ENCODE measurements around the gene MAP3K5. TPM values are rescaled to one million over a fixed set of nuclear protein-coding genes. Genes with fewer than 3 reads are reported as not detected.

The MAP3K5 gene
- total RNA-seq, 2 donors from 2014 or later: 6.6 to 9.7 TPM

DNA sequence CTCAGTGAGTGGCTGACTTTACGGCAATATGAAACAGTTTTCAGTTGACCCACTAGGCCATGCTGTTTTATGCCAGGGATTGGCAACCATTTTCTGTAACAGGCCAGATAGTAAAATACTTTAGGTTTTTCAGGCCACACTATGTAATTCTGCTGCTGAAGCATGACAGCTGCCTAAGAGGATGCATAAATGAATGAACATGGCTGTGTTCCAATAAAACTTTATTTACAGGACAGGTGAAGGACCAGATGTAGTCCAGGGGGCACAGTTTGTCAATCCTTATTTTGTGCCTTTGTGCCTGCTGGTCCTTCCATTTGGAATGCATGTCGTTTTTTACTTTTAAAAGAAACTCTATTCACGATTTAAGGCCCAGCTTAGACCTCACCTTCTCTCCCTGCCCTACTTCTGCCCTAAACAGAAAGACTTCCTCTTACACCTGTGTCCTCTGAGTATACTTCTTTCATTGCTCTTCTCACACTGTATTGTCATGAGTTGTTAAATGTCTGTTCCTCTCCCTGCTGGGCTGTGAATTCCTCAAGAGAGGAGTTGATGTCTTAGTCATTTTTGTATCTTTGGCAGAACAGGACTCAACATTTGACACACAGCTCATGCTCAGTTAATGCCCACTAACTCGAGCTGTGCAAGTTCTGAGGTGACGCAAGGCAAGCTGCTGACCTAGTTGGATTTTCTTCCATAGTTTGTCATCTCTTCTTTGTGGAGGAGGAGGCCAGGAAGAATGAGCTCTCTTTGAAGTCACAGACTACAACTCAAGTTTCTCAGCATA is 152.0 kb downstream of the MAP3K5 start:
- DNase-seq (peak; percentile 27), ATAC-seq (peak; percentile 48 to 61)
- intact Hi-C loops (cut with DNase I): loop anchor here (5.0 to 10.0 kb wide), 3 partner anchors 152 to 374 kb away; partner anchors contain the start of gene MAP3K5 (in 1 of the 2)

DNA sequence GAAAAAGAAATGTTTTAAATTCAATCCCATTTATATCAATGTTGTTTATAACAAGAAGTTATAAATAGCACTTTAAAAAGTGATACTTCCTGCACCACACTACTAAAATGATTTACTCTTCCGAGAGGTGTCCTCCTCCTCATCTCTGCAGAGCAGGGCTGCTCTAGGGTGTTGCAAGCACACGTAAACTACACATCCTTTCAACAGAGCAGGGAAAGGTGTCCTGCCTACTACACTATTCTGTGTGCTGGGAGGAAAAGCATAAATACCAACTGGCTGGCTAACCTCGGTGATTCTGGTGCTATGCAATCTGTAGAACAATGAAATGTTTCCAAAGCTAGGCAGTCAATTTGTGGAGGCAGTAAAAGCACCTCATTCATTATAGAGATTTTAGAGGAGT is 152.6 kb downstream of the MAP3K5 start:
- intact Hi-C loops (cut with DNase I): loop anchor here (5.0 to 10.0 kb wide), 3 partner anchors 153 to 375 kb away; partner anchors contain the start of gene MAP3K5 (in 1 of the 2)
- DNase-seq (no peak), ATAC-seq (no peak)

DNA sequence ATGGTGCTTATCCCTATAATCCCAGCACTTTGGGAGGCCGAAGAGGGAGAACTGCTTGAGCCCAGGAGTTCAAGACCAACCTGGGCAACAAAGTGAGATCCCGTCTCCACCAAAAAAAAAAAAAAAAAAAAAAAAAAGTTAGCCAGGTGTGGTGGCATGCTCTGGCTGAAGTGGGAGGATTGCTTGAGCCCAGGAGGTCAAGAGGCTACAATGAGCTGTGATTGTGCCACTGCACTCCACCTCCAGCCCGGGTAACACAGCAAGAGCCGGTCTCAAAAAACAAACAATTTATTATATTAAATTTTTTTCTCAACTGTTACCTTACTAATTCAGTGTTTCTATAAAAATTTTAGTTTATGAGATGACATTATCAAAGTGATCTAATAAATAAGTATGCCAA is 156.7 kb downstream of the MAP3K5 start:
- intact Hi-C loops (cut with DNase I): no loop called here
- no peak for ATAC-seq
- DNase-seq: no peak

DNA sequence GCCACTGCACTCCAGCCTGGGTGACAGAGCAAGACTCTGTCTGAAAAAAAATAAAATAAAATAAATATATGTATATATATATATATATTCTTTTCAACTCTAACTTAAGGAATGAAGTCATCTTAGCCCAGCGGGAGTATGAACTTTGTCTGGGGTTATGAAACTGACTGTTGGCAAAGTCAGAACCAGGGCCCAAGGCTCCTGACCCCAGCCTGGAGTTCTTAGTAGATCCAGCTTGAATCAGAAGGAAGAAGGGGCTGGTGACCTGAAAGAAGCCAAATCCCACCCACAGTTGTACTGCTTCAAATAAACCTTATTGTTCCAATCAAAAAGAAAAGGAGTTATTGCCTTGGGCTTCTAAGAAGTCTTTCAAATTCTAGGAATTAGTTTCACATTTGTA is 158.9 kb downstream of the MAP3K5 start:
- DNase-seq: no peak
- ATAC-seq: peak in 1 of 2 donors; percentile 34
- intact Hi-C loops (cut with DNase I): no loop called here

DNA sequence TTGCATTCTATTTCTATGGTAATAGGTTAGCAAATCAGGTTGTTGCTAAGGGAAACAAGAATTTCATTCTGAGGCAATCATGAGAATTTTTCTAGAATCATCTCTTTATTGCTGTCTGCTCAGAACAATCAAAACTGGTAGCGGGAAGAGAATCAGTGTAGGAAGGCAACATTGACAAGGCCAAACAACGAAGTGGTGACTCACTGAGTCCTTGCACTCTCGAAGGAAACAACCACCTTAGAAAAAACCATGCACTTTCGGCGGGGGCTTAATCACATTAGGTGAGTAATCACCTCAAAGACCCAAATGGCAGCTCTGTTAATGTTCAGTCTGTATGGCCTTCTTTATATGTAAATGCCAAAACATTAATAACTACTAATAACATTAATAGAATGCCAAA is 163.3 kb downstream of the MAP3K5 start:
- intact Hi-C loops (cut with DNase I): no loop called here
- no peak for DNase-seq

DNA sequence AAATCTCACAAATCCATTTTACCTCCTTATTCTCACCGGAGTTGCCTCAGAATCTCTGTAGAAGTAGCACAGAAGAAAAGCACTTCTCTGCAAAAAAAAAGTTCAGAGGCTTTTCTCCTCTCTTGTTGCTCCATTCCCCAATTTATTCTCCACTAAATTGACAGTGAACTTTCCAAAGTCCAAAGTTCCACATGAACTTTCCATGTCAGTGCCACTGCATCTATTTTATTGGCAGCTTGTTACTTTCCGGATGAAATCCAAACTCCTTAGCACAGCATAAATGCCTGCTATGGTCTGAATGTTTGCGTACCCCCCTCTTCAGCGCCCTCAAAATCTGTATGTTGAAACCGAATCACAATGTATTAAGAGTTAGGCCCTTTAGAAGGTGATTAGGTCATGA is 165.1 kb downstream of the MAP3K5 start:
- intact Hi-C loops (cut with DNase I): no loop called here
- DNase-seq (no peak), ATAC-seq (no peak)

More for the DNA sequence above, 163.3 kb downstream of the MAP3K5 start:
- no peak for ATAC-seq

DNA sequence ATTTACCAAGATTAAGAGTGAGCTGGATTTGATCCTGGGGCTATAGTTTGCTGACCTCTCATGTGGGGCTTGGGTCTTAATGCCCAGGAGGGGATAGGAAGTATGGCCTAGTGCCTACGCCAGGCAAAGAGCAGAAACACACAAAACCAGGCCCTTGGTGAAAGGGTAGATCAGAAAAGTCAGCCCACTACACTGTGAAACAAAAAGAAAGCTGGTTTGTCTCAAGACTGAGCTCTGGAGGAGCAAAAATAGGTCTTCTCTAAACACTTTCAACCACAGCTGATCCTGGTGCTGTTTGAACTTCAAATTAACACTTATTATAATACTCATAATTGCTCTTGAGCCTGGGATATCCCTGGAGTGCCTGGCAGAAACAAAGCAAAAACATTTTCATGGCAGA is 167.0 kb downstream of the MAP3K5 start:
- intact Hi-C loops (cut with DNase I): no loop called here
- DNase-seq (no peak), ATAC-seq (no peak)

DNA sequence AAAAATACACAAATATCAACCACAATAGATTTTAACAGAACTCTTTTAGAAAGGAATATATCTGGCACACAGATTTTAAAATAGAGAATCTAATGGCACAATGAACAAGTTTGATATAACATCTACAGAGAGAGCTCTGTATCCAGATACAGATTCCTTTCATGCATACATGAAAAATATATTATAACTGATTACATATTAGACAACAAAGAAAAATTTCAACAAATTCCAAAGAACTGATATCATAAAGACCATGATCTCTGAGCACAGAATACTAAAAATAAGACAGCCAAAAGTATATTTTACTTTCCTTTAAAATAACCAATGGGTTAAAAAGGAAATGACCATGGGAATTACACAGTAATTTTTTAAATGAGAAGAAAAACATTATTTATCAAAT is 167.9 kb downstream of the MAP3K5 start:
- intact Hi-C loops (cut with DNase I): no loop called here
- DNase-seq (no peak), ATAC-seq (no peak)

DNA sequence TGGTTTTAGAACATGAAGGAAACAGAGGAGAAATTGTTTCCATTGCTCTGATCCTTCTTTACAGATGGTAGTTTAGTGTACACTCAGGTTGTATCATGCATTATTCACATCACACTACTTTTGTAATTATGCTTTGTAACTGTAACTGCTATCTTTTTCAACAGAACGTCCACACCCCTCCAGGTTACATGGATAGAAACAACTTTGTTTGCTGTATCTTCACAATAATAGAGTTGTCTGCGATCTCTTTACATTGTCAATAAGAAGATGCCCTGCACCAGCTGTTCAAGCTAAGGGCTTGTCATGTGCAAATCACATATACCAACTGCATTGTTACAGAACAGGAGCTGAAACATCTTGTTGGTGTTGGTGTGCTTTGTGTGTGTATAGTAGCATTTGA is 174.2 kb downstream of the MAP3K5 start:
- intact Hi-C loops (cut with DNase I): no loop called here
- ATAC-seq (no peak), DNase-seq (no peak)

DNA sequence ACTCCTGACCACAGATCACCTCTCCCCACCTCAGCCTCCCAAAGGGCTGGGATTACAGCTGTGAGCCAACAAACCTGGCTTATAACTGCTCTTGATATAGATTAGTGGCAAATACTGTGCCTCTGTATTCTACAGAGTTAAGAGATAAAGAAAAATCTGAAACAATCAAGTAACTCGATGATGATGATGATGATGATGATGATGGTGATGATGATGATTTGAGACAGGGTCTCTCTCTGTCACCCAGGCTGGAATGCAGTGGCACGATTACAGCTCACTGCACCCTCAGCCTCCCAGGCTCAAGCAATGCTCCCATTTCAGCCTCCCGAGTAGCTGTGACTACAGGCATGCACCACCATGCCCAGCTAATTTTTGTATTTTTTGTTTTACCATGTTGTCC is 175.8 kb downstream of the MAP3K5 start:
- DNase-seq: no peak
- no peak for ATAC-seq
- intact Hi-C loops (cut with DNase I): no loop called here

DNA sequence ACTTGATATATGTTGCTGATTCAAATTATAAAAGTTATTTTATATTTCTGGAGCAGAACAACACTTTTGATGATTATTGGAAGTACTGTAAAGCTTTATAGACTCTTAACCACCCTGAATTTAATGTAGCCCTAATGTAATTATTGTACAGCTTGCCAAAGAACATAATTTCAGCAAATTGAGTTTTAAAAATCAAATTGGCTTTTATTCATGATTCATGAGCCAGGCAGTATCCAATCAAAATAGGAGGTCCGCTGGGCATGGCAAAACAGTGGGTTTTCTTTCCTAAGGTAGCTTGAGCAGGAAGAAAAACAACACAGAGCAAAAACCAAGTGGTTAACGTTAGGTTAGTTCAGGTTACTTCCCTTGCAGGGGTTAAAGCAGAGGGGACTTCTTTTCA is 177.3 kb downstream of the MAP3K5 start:
- intact Hi-C loops (cut with DNase I): no loop called here
- DNase-seq: no peak
- no peak for ATAC-seq

- DNase-seq (no peak), ATAC-seq (no peak)
- intact Hi-C loops (cut with DNase I): no loop called here
Measured at GRCh38 chr6:136614350-136614749, 177.9 kb downstream of the MAP3K5 start.

- DNase-seq (no peak), ATAC-seq (no peak)
- intact Hi-C loops (cut with DNase I): no loop called here
Measured at GRCh38 chr6:136613477-136613876, 178.8 kb downstream of the MAP3K5 start.

DNA sequence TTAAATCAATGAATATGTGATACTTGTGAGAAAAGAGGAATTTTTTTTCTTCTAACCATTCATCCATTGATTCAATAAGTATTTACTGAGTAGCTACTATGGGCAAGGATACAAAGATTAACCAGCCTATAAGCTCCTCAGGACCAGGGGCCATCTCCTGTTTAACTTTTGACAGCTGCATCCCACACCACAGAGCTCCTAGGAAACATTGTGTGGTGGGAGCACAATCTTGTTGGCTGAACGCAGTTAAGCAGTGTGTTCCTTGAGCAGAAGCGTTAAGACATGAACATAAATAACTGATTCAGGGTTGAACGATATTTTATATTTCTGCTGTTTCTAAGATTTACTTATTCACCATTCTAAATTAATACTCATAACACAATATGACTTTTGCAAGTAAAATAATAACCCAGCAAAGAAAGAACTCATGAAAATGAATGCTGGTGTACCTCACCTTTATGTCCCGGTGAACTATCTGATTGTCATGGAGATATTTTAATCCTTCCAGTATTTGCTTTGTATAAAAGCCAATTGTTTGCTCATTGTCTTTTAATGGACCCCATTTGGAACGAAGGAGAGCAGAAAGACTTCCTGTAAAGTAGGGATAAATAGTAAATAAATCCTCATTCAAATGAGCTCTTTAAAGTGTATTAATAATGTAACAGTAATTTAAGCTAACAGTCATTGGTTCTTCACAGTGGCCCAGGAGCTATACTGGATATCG is 179.4 kb downstream of the MAP3K5 start:
- DNase-seq (no peak), ATAC-seq (no peak)
- intact Hi-C loops (cut with DNase I): no loop called here

- intact Hi-C loops (cut with DNase I): no loop called here
- no peak for ATAC-seq
- no peak for DNase-seq
Measured at GRCh38 chr6:136611746-136612145, 180.5 kb downstream of the MAP3K5 start.

- no peak for DNase-seq
- no peak for ATAC-seq
- intact Hi-C loops (cut with DNase I): no loop called here
Measured at GRCh38 chr6:136611133-136611532, 181.1 kb downstream of the MAP3K5 start.

DNA sequence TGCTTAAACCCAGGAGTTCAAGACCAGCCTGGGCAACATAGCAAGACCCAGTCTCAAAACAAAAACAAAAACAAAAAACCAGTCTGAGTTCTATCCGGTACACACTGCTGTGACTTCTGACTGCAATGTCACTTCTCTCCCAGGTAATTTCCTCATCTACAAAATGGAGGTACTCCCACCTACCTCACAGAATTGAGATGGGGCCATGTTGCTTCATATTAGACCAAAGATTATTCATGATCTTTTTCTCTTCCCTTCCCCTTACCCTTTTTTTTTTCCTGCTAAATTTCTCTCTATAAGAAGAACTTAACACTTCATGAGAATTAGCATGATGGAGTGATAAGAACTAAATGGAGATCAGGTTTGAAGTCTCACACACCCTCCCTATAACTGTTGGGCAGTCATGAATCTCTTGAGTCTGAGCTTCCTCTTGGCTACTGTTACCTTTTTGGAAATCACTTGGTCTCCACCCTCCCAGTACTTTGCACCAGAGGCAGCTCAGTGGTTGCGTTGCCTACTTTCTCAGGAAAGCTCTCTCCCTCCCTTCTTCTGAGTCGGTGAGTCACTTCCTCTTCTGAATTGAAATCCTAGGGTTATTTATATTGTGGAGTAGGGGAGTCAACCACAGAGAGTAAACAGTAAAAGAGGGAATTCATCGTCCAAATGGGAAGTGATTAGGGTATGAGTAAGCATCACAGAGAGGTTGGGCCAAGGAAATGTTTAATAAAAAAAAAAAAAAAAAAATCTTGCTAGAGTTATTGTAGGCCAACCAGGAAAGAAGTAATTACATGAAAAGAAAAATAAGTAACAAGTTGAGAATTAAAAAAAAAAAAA is 182.2 kb downstream of the MAP3K5 start:
- intact Hi-C loops (cut with DNase I): no loop called here
- ATAC-seq: peak; percentile 83 to 97
- peak; percentile 59 for DNase-seq

- intact Hi-C loops (cut with DNase I): no loop called here
- DNase-seq: no peak
- ATAC-seq: peak in 1 of 2 donors; percentile 10
Measured at GRCh38 chr6:136608991-136609390, 183.3 kb downstream of the MAP3K5 start.

DNA sequence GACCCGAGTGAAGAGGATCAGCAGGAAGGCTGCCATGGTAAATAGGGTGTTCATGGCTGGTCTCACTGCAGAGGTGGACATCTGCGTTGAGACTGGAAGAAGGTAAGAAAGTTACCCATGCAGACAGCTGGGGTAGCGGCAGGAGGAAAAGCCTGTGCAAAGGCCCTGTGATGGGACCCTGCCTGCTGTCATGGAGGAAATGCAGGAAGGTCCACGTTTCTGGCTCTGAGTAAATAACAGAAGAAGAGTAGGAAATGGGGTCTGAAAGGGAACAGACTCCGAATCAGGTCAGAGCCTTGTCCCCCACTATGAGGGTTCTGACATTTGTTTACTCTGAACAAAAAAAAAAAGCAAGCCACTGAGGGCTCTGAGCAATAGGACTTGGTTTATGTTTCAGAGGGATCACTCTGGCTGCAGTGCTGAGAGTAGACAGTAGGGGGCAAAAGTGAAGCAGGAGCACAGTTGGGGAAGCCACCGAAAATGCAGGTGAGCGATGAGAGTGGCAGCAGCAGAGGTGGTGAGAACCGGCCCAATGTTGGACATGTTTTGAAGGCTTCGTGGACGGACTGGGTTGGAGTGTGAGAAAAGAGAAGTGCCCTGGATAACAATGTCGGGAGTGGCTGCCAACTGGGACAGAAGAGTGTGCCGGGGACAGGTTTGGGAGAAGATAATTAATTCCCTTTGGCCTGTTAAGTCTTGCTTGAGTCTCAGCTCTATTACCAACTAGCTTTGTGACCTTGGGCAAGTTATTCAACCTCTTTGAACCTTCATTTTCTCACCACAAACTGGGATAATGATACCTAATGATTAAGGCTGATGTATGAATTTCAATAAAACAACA is 184.1 kb downstream of the MAP3K5 start:
- ATAC-seq: peak; percentile 28 to 60
- intact Hi-C loops (cut with DNase I): no loop called here
- DNase-seq: peak; percentile 58

Data from left cardiac atrium (tissue), 4 donors.